MCF 10A (cell line): ENCODE data around the gene PIP5K1A. TPM values are rescaled to one million over a fixed set of nuclear protein-coding genes. Genes with fewer than 3 reads are reported as not detected.

Experiments
- BruUV-seq: library from RNA; stranded (reverse); fragments of 400-500 nt; replicated peaks from 2 replicates; lab custom pipeline; 2021; lab: Mats Ljungman, UMichigan
- CTCF ChIA-PET: fragments of 300-600 bp; sonication (Branson Sonifier 250); formaldehyde crosslinking; extraction: SDS; loops from one replicate; lab custom pipeline; 2021; ENCODE audit warnings: antibody characterized with exemption, inconsistent platforms; lab: Yijun Ruan, JAX
- POLR2A ChIA-PET: fragments of 300-600, 350-650 bp; sonication (Branson Sonifier 250); formaldehyde crosslinking; extraction: SDS; loops from one replicate; lab custom pipeline; 2020; ENCODE audit warnings: antibody characterized with exemption, inconsistent platforms; lab: Yijun Ruan, JAX
- DNase-seq: peaks from one replicate; pipeline ENCODE4 v3.0.0-alpha.2; 2018; ENCODE audit not compliant: unreplicated experiment
- H3K27ac Mint-ChIP-seq: one replicate; pipeline ENCODE4 v1.8.0; 2022; ENCODE audit warnings: mild to moderate bottlenecking, low read depth, mixed read lengths; ENCODE audit not compliant: unreplicated experiment
- H3K27me3 Mint-ChIP-seq: one replicate; pipeline ENCODE4 v1.8.0; 2022; ENCODE audit warnings: mixed read lengths; ENCODE audit not compliant: insufficient read depth, unreplicated experiment
- H3K36me3 Mint-ChIP-seq: one replicate; pipeline ENCODE4 v1.8.0; 2022; ENCODE audit warnings: mild to moderate bottlenecking, moderate library complexity, mixed read lengths; ENCODE audit not compliant: insufficient read depth, unreplicated experiment
- H3K4me1 Mint-ChIP-seq: one replicate; pipeline ENCODE4 v1.8.0; 2022; ENCODE audit warnings: mixed read lengths; ENCODE audit not compliant: insufficient read depth, unreplicated experiment
- H3K4me3 Mint-ChIP-seq: one replicate; pipeline ENCODE4 v1.8.0; 2022; ENCODE audit warnings: mild to moderate bottlenecking, moderate library complexity, mixed read lengths; ENCODE audit not compliant: unreplicated experiment
- H3K9me3 Mint-ChIP-seq: one replicate; pipeline ENCODE4 v1.8.0; 2022; ENCODE audit warnings: mixed read lengths; ENCODE audit not compliant: unreplicated experiment
- CTCF ChIP-seq: fragments of 200-600 bp; IDR thresholded peaks from one replicate; pipeline ENCODE4 v1.8.0; 2022; ENCODE audit warnings: antibody characterized with exemption, mild to moderate bottlenecking; ENCODE audit not compliant: unreplicated experiment
- intact Hi-C: fragments of 100-400 bp; cut with micrococcal nuclease; formaldehyde crosslinking; loops from 2 replicates; pipeline ENCODE4 v1.14.1; 2022
- total RNA-seq: library from RNA; stranded (reverse); gene quantifications from 2 replicates; pipeline ENCODE4 v1.2.3, GENCODE V29; 2022

PIP5K1A gene
- total RNA-seq, 1 experiment from 2014 or later, result 163 TPM

- no TSS peak for BruUV-seq
- peaks cover 13% of the 10 kb centered on the region for H3K36me3 Mint-ChIP-seq
- ChIA-PET CTCF (interaction anchor here (0.7 to 1.1 kb wide), 3 partner anchors 10 to 64 kb away, joined by 3 to 4 read pairs (median 3); no protein-coding TSS in a partner anchor), POLR2A (interaction anchor here (0.7 to 2.0 kb wide), 5 partner anchors 10 to 88 kb away, joined by 3 to 7 read pairs (median 3); partner anchors contain the start of genes PI4KB and PSMD4)
- H3K9me3 Mint-ChIP-seq, result no peaks in the 10 kb centered on the region
- intact Hi-C loops, result no loop called here
- H3K27me3 Mint-ChIP-seq, result peaks cover 14% of the 10 kb centered on the region
- DNase-seq, result no peak
- no peak overlapping the region for H3K4me3 Mint-ChIP-seq
- no peak for TF ChIP-seq CTCF
- peaks cover 7% of the 10 kb centered on the region for H3K4me1 Mint-ChIP-seq
- no peak overlapping the region for H3K27ac Mint-ChIP-seq
Measured at GRCh38 chr1:151277249-151277648, 78.9 kb downstream of the PIP5K1A start.

- Mint-ChIP-seq H3K27ac (peak overlapping the region; percentile 99), H3K4me3 (peak overlapping the region; percentile 97), H3K4me1 (peaks cover 19% of the 10 kb centered on the region), H3K9me3 (no peaks in the 10 kb centered on the region), H3K27me3 (peaks cover 14% of the 10 kb centered on the region), H3K36me3 (peaks cover 35% of the 10 kb centered on the region)
- no peak for TF ChIP-seq CTCF
- intact Hi-C loops, result loop anchor here (1.0 to 5.0 kb wide), 3 partner anchors 27 to 118 kb away; partner anchors contain the start of genes PI4KB, PSMB4 and PSMD4
- ChIA-PET CTCF (interaction anchor here (0.6 to 2.1 kb wide), 21 partner anchors 9 to 482 kb away, joined by 3 to 12 read pairs (median 4); partner anchors contain the start of gene PI4KB), POLR2A (interaction anchor here (0.7 to 4.5 kb wide), 48 partner anchors 8 to 1239 kb away, joined by 3 to 83 read pairs (median 4); partner anchors contain the start of genes LYSMD1, MINDY1, PI4KB and PIP5K1A)
- TSS peak; percentile 84 for BruUV-seq
- peak; percentile 100 for DNase-seq
Measured at GRCh38 chr1:151281225-151281968, 83.0 kb downstream of the PIP5K1A start.

- no peak for TF ChIP-seq CTCF
- Mint-ChIP-seq H3K36me3 (peaks cover 42% of the 10 kb centered on the region), H3K27me3 (peaks cover 9% of the 10 kb centered on the region), H3K27ac (peak within 1 kb of the TSS; percentile 99), H3K9me3 (no peaks in the 10 kb centered on the region), H3K4me1 (peaks cover 19% of the 10 kb centered on the region), H3K4me3 (peak within 1 kb of the TSS; percentile 97)
- CTCF ChIA-PET, result interaction anchor here (0.6 to 3.3 kb wide), 21 partner anchors 10 to 482 kb away, joined by 3 to 26 read pairs (median 5); partner anchors contain the start of gene PI4KB
- intact Hi-C loops, result loop anchor here (1.0 to 5.0 kb wide), 4 partner anchors 27 to 117 kb away; partner anchors contain the start of genes PI4KB, PSMB4 and PSMD4
- POLR2A ChIA-PET, result interaction anchor here (0.7 to 4.5 kb wide), 55 partner anchors 9 to 1238 kb away, joined by 3 to 83 read pairs (median 4); partner anchors contain the start of genes LYSMD1, MINDY1, PI4KB and PIP5K1A
- peak; percentile 100 for DNase-seq
- BruUV-seq, result no TSS peak
Measured at GRCh38 chr1:151281969-151282882, 83.9 kb downstream of the PIP5K1A start, which contains the start of gene ZNF687. TSS of gene ZNF687 (plus strand) at chr1:151282299. CDS start at chr1:151286292, 3,993 bp downstream.
